Measurements from ENCODE around the gene ENAM.
"Not testable (repeated sequence)": the region's sequence is repeated elsewhere in the genome, so short reads cannot be mapped to it uniquely, and the experiment has no call there.

Gene ENAM

GRCh38 chr4:70661309-70661922, 32.9 kb downstream of the ENAM start:
- not testable (repeated sequence) for H3K27ac ChIP-seq (ENCODE audit: low read depth, low read length); H3K4me3 ChIP-seq (ENCODE audit: low read depth, low read length); H3K9ac ChIP-seq (ENCODE audit: low read length); H3K36me3 ChIP-seq (ENCODE audit: control insufficient read depth, insufficient read depth, low read length); H3K9me3 ChIP-seq (ENCODE audit: control insufficient read depth, insufficient read depth, low read depth, low read length); H3K27me3 ChIP-seq (ENCODE audit: control insufficient read depth, insufficient read depth, low read length); H3K4me1 ChIP-seq (ENCODE audit: control insufficient read depth, insufficient read depth, low read length)

- peaks cover 2% of the 10 kb centered on the region; the same call in 1 of the 2 replicates for H3K27me3 ChIP-seq (ENCODE audit: control insufficient read depth, insufficient read depth, low read length)
- H3K4me3 ChIP-seq (ENCODE audit: low read depth, low read length) = no peak within 1 kb of the TSS
- no peaks in the 10 kb centered on the region for H3K36me3 ChIP-seq (ENCODE audit: control insufficient read depth, insufficient read depth, low read length)
- no peak within 1 kb of the TSS for H3K9ac ChIP-seq (ENCODE audit: low read length)
- no peak within 1 kb of the TSS for H3K27ac ChIP-seq (ENCODE audit: low read depth, low read length)
- no peaks in the 10 kb centered on the region for H3K4me1 ChIP-seq (ENCODE audit: control insufficient read depth, insufficient read depth, low read length)
- no peaks in the 10 kb centered on the region for H3K9me3 ChIP-seq (ENCODE audit: control insufficient read depth, insufficient read depth, low read depth, low read length)
Measured at GRCh38 chr4:70666369-70666768, 37.8 kb downstream of the ENAM start, which contains the start of gene JCHAIN. Gene JCHAIN (minus strand): TSS chr4:70666508. CDS start chr4:70666490, 18 bp downstream.

DNA sequence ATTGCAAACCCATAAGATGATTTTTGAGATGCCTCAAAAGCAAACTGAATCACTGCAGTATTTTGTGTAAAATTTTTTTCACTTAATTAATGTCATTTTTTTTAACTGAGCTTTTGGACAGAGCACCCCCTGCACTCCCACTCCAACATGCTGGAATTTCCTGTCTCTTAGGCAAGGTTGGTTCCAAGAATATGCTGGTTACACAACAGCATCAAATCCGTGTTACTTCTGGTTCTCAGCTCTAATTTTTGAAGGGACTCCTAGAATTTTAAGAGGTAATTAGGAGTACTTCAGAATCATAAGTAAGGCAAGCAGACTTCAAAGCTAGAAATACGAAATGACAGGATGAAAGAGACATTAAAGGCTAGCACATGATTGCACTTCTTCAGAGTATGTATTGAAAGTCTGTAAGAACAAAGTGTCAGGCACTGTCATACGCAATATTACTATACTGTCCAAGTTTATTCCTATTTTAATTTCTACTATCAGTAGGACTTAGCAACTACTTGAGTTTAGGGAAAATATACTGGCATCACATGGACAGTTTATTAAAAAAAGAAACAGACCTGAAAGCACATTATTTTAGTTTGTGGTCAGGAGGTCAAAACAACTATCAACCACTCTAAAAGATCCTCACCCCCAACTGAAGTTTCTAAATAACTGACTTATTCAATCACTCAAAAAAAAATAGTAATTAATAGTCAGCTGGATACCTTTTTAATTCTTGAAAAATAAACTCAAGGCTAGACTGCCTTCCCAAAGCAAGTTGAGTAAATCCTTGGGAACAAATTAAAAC, 39.4 kb downstream of the ENAM start:
- Histone ChIP-seq H3K4me3 (ENCODE audit: low read depth, low read length) (no peak overlapping the region), H3K27ac (ENCODE audit: low read depth, low read length) (no peak overlapping the region), H3K9me3 (ENCODE audit: control insufficient read depth, insufficient read depth, low read depth, low read length) (no peaks in the 10 kb centered on the region), H3K9ac (ENCODE audit: low read length) (no peak overlapping the region), H3K36me3 (ENCODE audit: control insufficient read depth, insufficient read depth, low read length) (no peaks in the 10 kb centered on the region), H3K4me1 (ENCODE audit: control insufficient read depth, insufficient read depth, low read length) (no peaks in the 10 kb centered on the region), H3K27me3 (ENCODE audit: control insufficient read depth, insufficient read depth, low read length) (peaks cover 2% of the 10 kb centered on the region; the same call in 1 of the 2 replicates)

GRCh38 chr4:70670332-70671014, 41.9 kb downstream of the ENAM start:
- Histone ChIP-seq H3K27ac (ENCODE audit: low read depth, low read length) (no peak overlapping the region), H3K9ac (ENCODE audit: low read length) (no peak overlapping the region), H3K4me1 (ENCODE audit: control insufficient read depth, insufficient read depth, low read length) (no peaks in the 10 kb centered on the region), H3K4me3 (ENCODE audit: low read depth, low read length) (no peak overlapping the region), H3K27me3 (ENCODE audit: control insufficient read depth, insufficient read depth, low read length) (peaks cover 2% of the 10 kb centered on the region; the same call in 1 of the 2 replicates), H3K9me3 (ENCODE audit: control insufficient read depth, insufficient read depth, low read depth, low read length) (no peaks in the 10 kb centered on the region), H3K36me3 (ENCODE audit: control insufficient read depth, insufficient read depth, low read length) (no peaks in the 10 kb centered on the region)

- Histone ChIP-seq H3K27me3 (ENCODE audit: control insufficient read depth, insufficient read depth, low read length) (peaks cover 2% of the 10 kb centered on the region; the same call in 1 of the 2 replicates), H3K4me3 (ENCODE audit: low read depth, low read length) (no peak overlapping the region), H3K9ac (ENCODE audit: low read length) (no peak overlapping the region), H3K9me3 (ENCODE audit: control insufficient read depth, insufficient read depth, low read depth, low read length) (no peaks in the 10 kb centered on the region), H3K4me1 (ENCODE audit: control insufficient read depth, insufficient read depth, low read length) (no peaks in the 10 kb centered on the region), H3K27ac (ENCODE audit: low read depth, low read length) (no peak overlapping the region), H3K36me3 (ENCODE audit: control insufficient read depth, insufficient read depth, low read length) (no peaks in the 10 kb centered on the region)
Measured at GRCh38 chr4:70671091-70671490, 42.5 kb downstream of the ENAM start.

GRCh38 chr4:70674191-70674590, 45.6 kb downstream of the ENAM start:
- no peak overlapping the region for H3K9ac ChIP-seq (ENCODE audit: low read length)
- H3K27ac ChIP-seq (ENCODE audit: low read depth, low read length) = no peak overlapping the region
- H3K36me3 ChIP-seq (ENCODE audit: control insufficient read depth, insufficient read depth, low read length) = no peaks in the 10 kb centered on the region
- H3K27me3 ChIP-seq (ENCODE audit: control insufficient read depth, insufficient read depth, low read length) = peaks cover 2% of the 10 kb centered on the region; the same call in 1 of the 2 replicates
- H3K4me1 ChIP-seq (ENCODE audit: control insufficient read depth, insufficient read depth, low read length) = no peaks in the 10 kb centered on the region
- H3K4me3 ChIP-seq (ENCODE audit: low read depth, low read length) = no peak overlapping the region
- no peaks in the 10 kb centered on the region for H3K9me3 ChIP-seq (ENCODE audit: control insufficient read depth, insufficient read depth, low read depth, low read length)

- H3K9ac ChIP-seq (ENCODE audit: low read length) = no peak overlapping the region
- no peaks in the 10 kb centered on the region for H3K4me1 ChIP-seq (ENCODE audit: control insufficient read depth, insufficient read depth, low read length)
- H3K9me3 ChIP-seq (ENCODE audit: control insufficient read depth, insufficient read depth, low read depth, low read length) = no peaks in the 10 kb centered on the region
- peaks cover 2% of the 10 kb centered on the region; the same call in 1 of the 2 replicates for H3K27me3 ChIP-seq (ENCODE audit: control insufficient read depth, insufficient read depth, low read length)
- H3K27ac ChIP-seq (ENCODE audit: low read depth, low read length) = no peak overlapping the region
- no peak overlapping the region for H3K4me3 ChIP-seq (ENCODE audit: low read depth, low read length)
- H3K36me3 ChIP-seq (ENCODE audit: control insufficient read depth, insufficient read depth, low read length) = no peaks in the 10 kb centered on the region
Measured at GRCh38 chr4:70674731-70675130, 46.2 kb downstream of the ENAM start.

GRCh38 chr4:70676554-70677090, 48.1 kb downstream of the ENAM start:
- Histone ChIP-seq H3K4me1 (ENCODE audit: control insufficient read depth, insufficient read depth, low read length) (no peaks in the 10 kb centered on the region), H3K27ac (ENCODE audit: low read depth, low read length) (no peak overlapping the region)

GRCh38 chr4:70678383-70678999, 49.9 kb downstream of the ENAM start:
- Histone ChIP-seq H3K36me3 (ENCODE audit: control insufficient read depth, insufficient read depth, low read length) (no peaks in the 10 kb centered on the region), H3K9ac (ENCODE audit: low read length) (no peak overlapping the region), H3K4me1 (ENCODE audit: control insufficient read depth, insufficient read depth, low read length) (no peaks in the 10 kb centered on the region), H3K27ac (ENCODE audit: low read depth, low read length) (no peak overlapping the region), H3K27me3 (ENCODE audit: control insufficient read depth, insufficient read depth, low read length) (no peaks in the 10 kb centered on the region), H3K4me3 (ENCODE audit: low read depth, low read length) (no peak overlapping the region), H3K9me3 (ENCODE audit: control insufficient read depth, insufficient read depth, low read depth, low read length) (no peaks in the 10 kb centered on the region)

More at GRCh38 chr4:70676554-70677090, 48.1 kb downstream of the ENAM start:
- H3K9me3 ChIP-seq (ENCODE audit: control insufficient read depth, insufficient read depth, low read depth, low read length) = no peaks in the 10 kb centered on the region
- no peaks in the 10 kb centered on the region for H3K36me3 ChIP-seq (ENCODE audit: control insufficient read depth, insufficient read depth, low read length)
- no peaks in the 10 kb centered on the region for H3K27me3 ChIP-seq (ENCODE audit: control insufficient read depth, insufficient read depth, low read length)
- no peak overlapping the region for H3K4me3 ChIP-seq (ENCODE audit: low read depth, low read length)
- H3K9ac ChIP-seq (ENCODE audit: low read length) = no peak overlapping the region

DNA sequence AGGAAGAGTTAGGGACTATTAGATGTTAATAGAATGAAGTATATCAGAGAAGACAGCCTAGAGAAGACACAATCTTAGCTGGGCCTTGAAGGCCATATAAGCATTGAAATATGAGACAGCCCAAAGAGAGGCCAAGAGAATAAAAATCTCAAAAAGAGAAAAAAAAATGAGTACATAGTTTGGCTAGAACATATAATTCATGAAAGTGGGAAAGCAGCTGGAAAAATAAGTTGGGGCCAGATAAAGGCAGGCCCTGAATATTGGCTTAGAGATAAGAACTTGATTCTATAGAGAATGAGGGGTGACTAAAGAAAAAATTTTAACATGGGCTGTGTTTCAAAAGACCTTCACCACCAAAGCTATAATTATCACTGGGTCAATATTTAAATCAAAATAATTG, 52.4 kb downstream of the ENAM start:
- Histone ChIP-seq H3K4me1 (ENCODE audit: control insufficient read depth, insufficient read depth, low read length) (no peaks in the 10 kb centered on the region), H3K36me3 (ENCODE audit: control insufficient read depth, insufficient read depth, low read length) (no peaks in the 10 kb centered on the region), H3K27ac (ENCODE audit: low read depth, low read length) (no peak overlapping the region), H3K4me3 (ENCODE audit: low read depth, low read length) (no peak overlapping the region), H3K9me3 (ENCODE audit: control insufficient read depth, insufficient read depth, low read depth, low read length) (no peaks in the 10 kb centered on the region), H3K9ac (ENCODE audit: low read length) (no peak overlapping the region), H3K27me3 (ENCODE audit: control insufficient read depth, insufficient read depth, low read length) (no peaks in the 10 kb centered on the region)

Measured in HUES6 (cell line).